Activated B cell treated with CpG ODN at 0.5 μM for 24 hours (primary cell): Measurements from ENCODE around the gene SERINC2. TPM values are rescaled to one million over a fixed set of nuclear protein-coding genes. Genes with fewer than 3 reads are reported as not detected.

Experiments
- ATAC-seq: fragments of 200-7000 bp; cut with Tn5 transposase; one replicate; pipeline ENCODE4 v1.10.0; 2021; ENCODE audit warnings: low read depth, mild to moderate bottlenecking, moderate library complexity
- CTCF ChIA-PET: fragments of 350-600 bp; sonication (Branson Sonifier 250); formaldehyde crosslinking; loops from one replicate; lab custom pipeline; 2021; ENCODE audit warnings: antibody characterized with exemption; lab: Charles Lee
- POLR2A ChIA-PET: fragments of 350-600 bp; sonication (Branson Sonifier 250); formaldehyde crosslinking; loops from one replicate; lab custom pipeline; 2021; ENCODE audit warnings: antibody characterized with exemption; lab: Charles Lee
- DNase-seq: peaks from one replicate; pipeline ENCODE4 v3.0.0; 2022
- H3K27ac Mint-ChIP-seq: one replicate; pipeline ENCODE4 v1.8.0; 2020; ENCODE audit warnings: mixed read lengths
- H3K27me3 Mint-ChIP-seq: one replicate; pipeline ENCODE4 v1.8.0; 2021; ENCODE audit warnings: mixed read lengths
- H3K36me3 Mint-ChIP-seq: one replicate; pipeline ENCODE4 v1.8.0; 2021; ENCODE audit warnings: low read depth, mixed read lengths
- H3K4me1 Mint-ChIP-seq: one replicate; pipeline ENCODE4 v1.8.0; 2021; ENCODE audit warnings: mixed read lengths
- H3K4me3 Mint-ChIP-seq: one replicate; pipeline ENCODE4 v1.8.0; 2020; ENCODE audit warnings: mild to moderate bottlenecking, mixed read lengths
- H3K9me3 Mint-ChIP-seq: one replicate; pipeline ENCODE4 v1.8.0; 2020; ENCODE audit warnings: mixed read lengths
- CTCF ChIP-seq: fragments of 200-600 bp; IDR thresholded peaks from one replicate; pipeline ENCODE4 v1.8.0; 2022; ENCODE audit warnings: antibody characterized with exemption, mild to moderate bottlenecking
- intact Hi-C: fragments of 100-400 bp; cut with micrococcal nuclease; formaldehyde crosslinking; loops from one replicate; pipeline ENCODE4 v1.15.1; 2024
- total RNA-seq: library from RNA; stranded (reverse); gene quantifications from 2 replicates; pipeline ENCODE4 v1.2.3, GENCODE V29; 2022

Gene SERINC2
- total RNA-seq, 1 donor from 2014 or later: 0.11 TPM

DNA sequence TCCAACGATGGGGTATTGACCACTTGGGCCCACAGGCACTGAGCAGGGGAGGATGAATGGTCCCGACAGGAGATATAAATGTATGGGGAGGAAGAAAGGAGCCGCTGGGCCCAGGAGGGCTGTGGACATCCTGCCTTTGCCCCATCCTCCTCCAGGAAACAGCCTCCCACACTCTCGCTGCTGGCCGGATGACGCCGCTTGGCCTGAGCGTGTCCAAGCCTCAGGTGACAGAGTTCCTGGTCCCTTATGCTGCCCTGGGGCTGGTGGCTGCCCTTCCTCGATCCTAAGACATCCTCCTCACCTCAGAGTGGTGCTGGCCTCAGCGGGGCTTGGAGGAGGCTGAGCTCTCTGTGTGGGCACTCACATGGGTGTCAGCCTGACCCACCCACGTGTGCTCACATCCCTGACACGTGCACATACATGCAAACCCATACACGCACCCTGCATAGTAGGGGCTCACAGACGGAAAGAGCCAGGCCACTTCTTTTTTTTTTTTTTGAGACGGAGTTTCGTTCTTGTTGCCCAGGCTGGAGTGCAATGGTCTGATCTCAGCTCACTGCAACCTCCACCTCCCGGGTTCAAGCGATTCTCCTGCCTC is 5.9 kb upstream of the SERINC2 start:
- Mint-ChIP-seq H3K9me3 (no peaks in the 10 kb centered on the region), H3K36me3 (no peaks in the 10 kb centered on the region), H3K27me3 (peaks cover 27% of the 10 kb centered on the region), H3K4me1 (no peaks in the 10 kb centered on the region), H3K27ac (no peak overlapping the region), H3K4me3 (no peak overlapping the region)
- CTCF ChIA-PET: no interaction called here
- no peak for DNase-seq
- no peak for TF ChIP-seq CTCF
- POLR2A ChIA-PET: no interaction called here
- intact Hi-C loops: no loop called here
- no peak for ATAC-seq

DNA sequence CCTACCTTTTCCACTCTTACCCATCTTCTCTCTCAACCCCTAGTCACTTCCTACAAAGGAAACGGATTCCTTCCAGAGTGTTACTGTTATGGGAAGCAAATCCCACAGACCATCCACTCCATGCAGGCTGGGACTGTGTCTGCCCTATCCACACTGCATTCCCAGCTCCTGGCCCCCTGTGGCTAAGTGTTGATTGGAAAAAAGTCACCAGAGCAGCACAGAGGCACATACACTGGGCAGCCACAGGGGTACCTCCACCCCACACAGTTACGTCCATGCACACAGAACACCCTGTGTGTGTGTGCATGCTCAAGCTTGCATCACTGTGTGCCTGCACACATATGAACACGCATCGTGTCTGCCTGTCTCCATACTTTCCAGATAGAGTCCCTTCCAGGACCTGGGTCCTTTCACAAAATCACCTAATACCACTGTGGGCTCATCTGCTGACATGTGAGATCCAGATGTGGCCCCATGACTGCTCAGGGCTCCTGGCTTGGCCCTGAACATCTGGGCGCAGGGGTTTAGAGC is 4.2 kb upstream of the SERINC2 start:
- ChIA-PET POLR2A (no interaction called here), CTCF (interaction anchor here (1.7 kb wide), 1 partner anchor 14 kb away, joined by 7 read pairs; no protein-coding TSS in a partner anchor)
- no peak for TF ChIP-seq CTCF
- no peaks in the 10 kb centered on the region for H3K9me3 Mint-ChIP-seq
- H3K27ac Mint-ChIP-seq: no peak overlapping the region
- DNase-seq (no peak), ATAC-seq (no peak)
- no peaks in the 10 kb centered on the region for H3K36me3 Mint-ChIP-seq
- H3K4me3 Mint-ChIP-seq: no peak overlapping the region
- peaks cover 9% of the 10 kb centered on the region for H3K4me1 Mint-ChIP-seq
- H3K27me3 Mint-ChIP-seq: peaks cover 34% of the 10 kb centered on the region
- intact Hi-C loops: no loop called here

DNA sequence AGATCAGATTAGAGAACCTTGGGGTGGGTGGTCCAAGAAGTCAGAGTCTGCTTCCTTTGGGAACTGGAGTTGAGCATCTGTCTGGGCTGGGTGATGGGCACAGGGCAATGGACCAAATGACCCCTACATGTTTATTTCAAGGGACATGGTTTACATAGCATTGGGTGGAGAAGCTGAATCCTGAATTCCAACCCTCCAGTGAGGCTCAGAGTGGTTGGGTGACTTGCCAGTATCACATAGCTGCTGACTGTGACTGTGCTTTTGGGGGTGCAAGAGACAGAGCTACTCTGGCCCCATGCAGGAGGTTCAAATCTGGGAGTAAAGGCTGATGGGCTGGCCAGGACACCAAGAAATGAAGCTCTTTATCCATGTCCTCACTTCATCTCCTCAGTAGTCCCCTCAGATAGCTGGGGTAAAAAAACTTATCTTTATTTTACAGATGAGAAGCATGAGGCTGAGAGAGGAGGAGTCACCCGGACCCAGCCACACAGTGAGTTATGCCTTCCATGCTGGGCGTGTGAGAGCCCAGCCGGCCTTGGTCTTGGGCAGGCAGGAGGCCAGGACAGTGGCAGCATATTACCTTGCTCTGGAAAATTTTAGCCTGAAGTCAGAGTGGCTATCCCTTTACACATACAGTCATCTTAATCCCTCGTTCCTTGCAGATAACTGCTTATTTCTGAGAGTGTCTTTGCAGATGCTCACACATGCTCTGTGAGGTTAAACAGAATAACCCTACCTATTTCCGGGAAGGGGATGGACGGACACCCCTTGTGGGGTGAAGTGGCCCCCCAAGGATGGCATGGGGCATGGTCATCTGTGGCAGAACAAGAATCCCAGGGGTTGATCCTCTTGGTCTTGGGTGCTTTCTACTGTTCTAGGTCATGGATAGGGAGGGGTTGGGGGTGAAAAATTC is 2.8 kb upstream of the SERINC2 start:
- no peak for TF ChIP-seq CTCF
- CTCF ChIA-PET: interaction anchor here (1.7 kb wide), 1 partner anchor 16 kb away, joined by 7 read pairs; no protein-coding TSS in a partner anchor
- intact Hi-C loops: no loop called here
- Mint-ChIP-seq H3K4me3 (no peak overlapping the region), H3K36me3 (no peaks in the 10 kb centered on the region), H3K27me3 (peaks cover 44% of the 10 kb centered on the region), H3K27ac (no peak overlapping the region), H3K4me1 (peaks cover 10% of the 10 kb centered on the region), H3K9me3 (no peaks in the 10 kb centered on the region)
- ATAC-seq (no peak), DNase-seq (no peak)
- POLR2A ChIA-PET: no interaction called here

DNA sequence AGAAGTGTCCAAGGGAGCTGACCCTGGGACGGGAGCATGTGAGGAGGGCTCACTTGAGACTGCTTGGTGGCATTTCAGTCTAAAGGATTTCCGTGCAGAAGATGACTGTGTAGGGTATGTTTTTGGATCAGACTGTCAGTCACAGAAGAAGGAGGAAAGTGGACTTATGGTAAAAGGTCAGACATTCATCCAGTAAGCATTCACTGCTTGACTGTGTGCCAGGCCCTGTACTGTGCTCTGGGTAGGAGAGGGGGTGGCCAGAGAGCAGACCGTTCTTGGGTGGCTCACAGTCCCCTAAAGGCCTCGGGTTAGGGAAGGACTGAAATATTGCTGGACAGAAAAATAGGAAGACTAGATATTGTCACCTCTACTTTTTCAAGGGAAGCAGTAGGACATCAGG is 2.1 kb upstream of the SERINC2 start:
- DNase-seq (no peak), ATAC-seq (no peak)
- no peak for TF ChIP-seq CTCF
- Mint-ChIP-seq H3K27ac (no peak overlapping the region), H3K4me1 (peaks cover 10% of the 10 kb centered on the region), H3K27me3 (peaks cover 50% of the 10 kb centered on the region), H3K36me3 (no peaks in the 10 kb centered on the region), H3K4me3 (no peak overlapping the region), H3K9me3 (no peaks in the 10 kb centered on the region)
- ChIA-PET POLR2A (no interaction called here), CTCF (no interaction called here)
- intact Hi-C loops: no loop called here

GRCh38 chr1:31412205-31412604 is 808 bp upstream of the SERINC2 start:
- Mint-ChIP-seq H3K36me3 (no peaks in the 10 kb centered on the region), H3K4me1 (peaks cover 10% of the 10 kb centered on the region), H3K9me3 (no peaks in the 10 kb centered on the region), H3K27me3 (peaks cover 56% of the 10 kb centered on the region), H3K4me3 (peak overlapping the region; percentile 66), H3K27ac (no peak overlapping the region)
- intact Hi-C loops: no loop called here
- ChIA-PET POLR2A (interaction anchor here (0.6 kb wide), 1 partner anchor 436 kb away, joined by 3 read pairs; no protein-coding TSS in a partner anchor), CTCF (interaction anchor here (0.9 kb wide), 1 partner anchor 18 kb away, joined by 3 read pairs; no protein-coding TSS in a partner anchor)
- ATAC-seq: no peak
- DNase-seq: no peak
- no peak for TF ChIP-seq CTCF
